C4-2B (cell line): ENCODE measurements around the gene RPRD1B.

Experiments
- ZFX ChIP-seq: fragments of 450-650 bp; IDR thresholded peaks from 2 replicates; pipeline ENCODE4 v1.6.1; 2017
- TF ChIP-seq, protein P1 (sequence below): fragments of 450-650 bp; conservative IDR thresholded peaks from 2 replicates; pipeline ENCODE4 v1.5.1; 2017; ENCODE audit warnings: mild to moderate bottlenecking

DNA sequence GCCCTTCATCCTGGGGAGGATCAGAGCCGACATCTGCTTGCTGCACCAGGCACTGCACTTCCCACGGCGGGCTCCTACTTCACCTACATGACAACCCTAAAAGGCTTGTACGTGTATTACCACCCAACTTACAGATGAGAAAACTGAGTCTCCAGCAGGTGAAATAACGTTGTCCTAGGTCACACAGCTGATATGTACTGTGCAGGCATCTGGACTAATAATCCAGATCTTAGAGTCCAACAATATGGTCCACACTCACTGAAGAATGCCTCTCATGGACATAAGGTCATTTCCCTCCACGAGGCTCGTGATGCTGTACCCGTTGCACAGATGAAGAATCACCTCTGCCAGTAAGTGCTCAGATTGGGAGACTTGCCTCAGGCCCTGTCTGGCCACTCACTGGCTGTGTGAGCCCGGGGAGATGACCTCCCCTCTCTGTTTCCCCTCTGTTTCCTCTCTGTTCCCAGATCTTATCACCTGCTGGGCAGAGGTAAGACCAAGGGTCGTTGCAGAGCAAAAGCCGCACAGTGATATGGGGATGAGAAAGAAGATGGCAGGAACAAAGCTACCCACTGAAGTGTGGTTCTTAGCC lies 99.5 kb downstream of the RPRD1B start:
- TF ChIP-seq, protein P1, sequence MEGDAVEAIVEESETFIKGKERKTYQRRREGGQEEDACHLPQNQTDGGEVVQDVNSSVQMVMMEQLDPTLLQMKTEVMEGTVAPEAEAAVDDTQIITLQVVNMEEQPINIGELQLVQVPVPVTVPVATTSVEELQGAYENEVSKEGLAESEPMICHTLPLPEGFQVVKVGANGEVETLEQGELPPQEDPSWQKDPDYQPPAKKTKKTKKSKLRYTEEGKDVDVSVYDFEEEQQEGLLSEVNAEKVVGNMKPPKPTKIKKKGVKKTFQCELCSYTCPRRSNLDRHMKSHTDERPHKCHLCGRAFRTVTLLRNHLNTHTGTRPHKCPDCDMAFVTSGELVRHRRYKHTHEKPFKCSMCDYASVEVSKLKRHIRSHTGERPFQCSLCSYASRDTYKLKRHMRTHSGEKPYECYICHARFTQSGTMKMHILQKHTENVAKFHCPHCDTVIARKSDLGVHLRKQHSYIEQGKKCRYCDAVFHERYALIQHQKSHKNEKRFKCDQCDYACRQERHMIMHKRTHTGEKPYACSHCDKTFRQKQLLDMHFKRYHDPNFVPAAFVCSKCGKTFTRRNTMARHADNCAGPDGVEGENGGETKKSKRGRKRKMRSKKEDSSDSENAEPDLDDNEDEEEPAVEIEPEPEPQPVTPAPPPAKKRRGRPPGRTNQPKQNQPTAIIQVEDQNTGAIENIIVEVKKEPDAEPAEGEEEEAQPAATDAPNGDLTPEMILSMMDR, result no peak
- TF ChIP-seq ZFX, result no peak
